Measurements from ENCODE around the gene IFNGR1.
"Not testable (repeated sequence)": the region's sequence is repeated elsewhere in the genome, so short reads cannot be mapped to it uniquely, and the experiment has no call there.

DNA sequence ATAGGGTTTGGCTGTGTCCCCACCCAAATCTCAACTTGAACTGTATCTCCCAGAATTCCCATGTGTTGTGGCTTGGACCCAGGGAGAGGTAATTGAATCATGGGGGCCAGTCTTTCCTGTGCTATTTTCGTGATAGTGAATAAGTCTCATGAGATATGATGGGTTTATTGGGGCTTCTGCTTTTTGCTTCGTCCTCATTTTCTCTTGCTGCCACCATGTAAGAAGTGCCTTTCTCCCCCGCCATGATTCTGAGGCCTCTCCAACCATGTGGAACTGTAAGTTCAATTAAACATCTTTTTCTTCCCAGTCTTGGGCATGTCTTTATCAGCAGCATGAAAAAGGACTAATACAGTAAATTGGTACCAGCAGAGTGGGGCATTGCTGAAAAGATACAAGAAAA lies 11.7 kb downstream of the IFNGR1 start:
- TF ChIP-seq MAX (IDR thresholded peaks at IDR 0.05; ENCODE audit: low read depth, low read length); ZBED1 (IDR thresholded peaks at IDR 0.05; ENCODE audit: borderline replicate concordance); BMI1 (IDR thresholded peaks at IDR 0.05; ENCODE audit: borderline replicate concordance); SIN3A (IDR thresholded peaks at IDR 0.05; ENCODE audit: low read depth, low read length): not testable (repeated sequence)
- TF ChIP-seq, protein P1, sequence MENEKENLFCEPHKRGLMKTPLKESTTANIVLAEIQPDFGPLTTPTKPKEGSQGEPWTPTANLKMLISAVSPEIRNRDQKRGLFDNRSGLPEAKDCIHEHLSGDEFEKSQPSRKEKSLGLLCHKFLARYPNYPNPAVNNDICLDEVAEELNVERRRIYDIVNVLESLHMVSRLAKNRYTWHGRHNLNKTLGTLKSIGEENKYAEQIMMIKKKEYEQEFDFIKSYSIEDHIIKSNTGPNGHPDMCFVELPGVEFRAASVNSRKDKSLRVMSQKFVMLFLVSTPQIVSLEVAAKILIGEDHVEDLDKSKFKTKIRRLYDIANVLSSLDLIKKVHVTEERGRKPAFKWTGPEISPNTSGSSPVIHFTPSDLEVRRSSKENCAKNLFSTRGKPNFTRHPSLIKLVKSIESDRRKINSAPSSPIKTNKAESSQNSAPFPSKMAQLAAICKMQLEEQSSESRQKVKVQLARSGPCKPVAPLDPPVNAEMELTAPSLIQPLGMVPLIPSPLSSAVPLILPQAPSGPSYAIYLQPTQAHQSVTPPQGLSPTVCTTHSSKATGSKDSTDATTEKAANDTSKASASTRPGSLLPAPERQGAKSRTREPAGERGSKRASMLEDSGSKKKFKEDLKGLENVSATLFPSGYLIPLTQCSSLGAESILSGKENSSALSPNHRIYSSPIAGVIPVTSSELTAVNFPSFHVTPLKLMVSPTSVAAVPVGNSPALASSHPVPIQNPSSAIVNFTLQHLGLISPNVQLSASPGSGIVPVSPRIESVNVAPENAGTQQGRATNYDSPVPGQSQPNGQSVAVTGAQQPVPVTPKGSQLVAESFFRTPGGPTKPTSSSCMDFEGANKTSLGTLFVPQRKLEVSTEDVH (IDR thresholded peaks at IDR 0.05; ENCODE audit: low read depth, partially characterized antibody), result peak; percentile 41

Data from GM12878 (cell line).